ENCODE data around the gene FTL.

DNA sequence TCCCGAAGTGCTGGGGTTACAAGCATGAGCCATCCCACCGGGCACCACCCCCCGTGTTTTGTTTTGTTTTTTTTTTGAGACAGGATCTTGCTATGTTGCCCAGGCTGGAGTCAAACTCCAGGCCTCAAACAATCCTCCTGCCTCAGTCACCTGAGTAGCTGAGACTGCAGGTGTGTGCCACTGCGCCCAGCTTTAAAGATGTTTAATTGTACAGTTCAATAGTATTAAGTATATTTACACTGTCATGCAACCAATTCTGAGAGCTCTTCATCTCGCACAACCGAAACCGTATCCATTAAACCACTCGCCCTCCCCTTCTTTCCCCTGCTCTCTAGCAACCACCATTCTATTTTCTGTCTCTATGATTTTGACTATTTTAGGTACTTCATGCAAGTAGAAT, 49.4 kb upstream of the FTL start:
- TF ChIP-seq, protein P1, sequence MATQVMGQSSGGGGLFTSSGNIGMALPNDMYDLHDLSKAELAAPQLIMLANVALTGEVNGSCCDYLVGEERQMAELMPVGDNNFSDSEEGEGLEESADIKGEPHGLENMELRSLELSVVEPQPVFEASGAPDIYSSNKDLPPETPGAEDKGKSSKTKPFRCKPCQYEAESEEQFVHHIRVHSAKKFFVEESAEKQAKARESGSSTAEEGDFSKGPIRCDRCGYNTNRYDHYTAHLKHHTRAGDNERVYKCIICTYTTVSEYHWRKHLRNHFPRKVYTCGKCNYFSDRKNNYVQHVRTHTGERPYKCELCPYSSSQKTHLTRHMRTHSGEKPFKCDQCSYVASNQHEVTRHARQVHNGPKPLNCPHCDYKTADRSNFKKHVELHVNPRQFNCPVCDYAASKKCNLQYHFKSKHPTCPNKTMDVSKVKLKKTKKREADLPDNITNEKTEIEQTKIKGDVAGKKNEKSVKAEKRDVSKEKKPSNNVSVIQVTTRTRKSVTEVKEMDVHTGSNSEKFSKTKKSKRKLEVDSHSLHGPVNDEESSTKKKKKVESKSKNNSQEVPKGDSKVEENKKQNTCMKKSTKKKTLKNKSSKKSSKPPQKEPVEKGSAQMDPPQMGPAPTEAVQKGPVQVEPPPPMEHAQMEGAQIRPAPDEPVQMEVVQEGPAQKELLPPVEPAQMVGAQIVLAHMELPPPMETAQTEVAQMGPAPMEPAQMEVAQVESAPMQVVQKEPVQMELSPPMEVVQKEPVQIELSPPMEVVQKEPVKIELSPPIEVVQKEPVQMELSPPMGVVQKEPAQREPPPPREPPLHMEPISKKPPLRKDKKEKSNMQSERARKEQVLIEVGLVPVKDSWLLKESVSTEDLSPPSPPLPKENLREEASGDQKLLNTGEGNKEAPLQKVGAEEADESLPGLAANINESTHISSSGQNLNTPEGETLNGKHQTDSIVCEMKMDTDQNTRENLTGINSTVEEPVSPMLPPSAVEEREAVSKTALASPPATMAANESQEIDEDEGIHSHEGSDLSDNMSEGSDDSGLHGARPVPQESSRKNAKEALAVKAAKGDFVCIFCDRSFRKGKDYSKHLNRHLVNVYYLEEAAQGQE (IDR thresholded peaks at IDR 0.05), result no peak
- TF ChIP-seq, protein P2, sequence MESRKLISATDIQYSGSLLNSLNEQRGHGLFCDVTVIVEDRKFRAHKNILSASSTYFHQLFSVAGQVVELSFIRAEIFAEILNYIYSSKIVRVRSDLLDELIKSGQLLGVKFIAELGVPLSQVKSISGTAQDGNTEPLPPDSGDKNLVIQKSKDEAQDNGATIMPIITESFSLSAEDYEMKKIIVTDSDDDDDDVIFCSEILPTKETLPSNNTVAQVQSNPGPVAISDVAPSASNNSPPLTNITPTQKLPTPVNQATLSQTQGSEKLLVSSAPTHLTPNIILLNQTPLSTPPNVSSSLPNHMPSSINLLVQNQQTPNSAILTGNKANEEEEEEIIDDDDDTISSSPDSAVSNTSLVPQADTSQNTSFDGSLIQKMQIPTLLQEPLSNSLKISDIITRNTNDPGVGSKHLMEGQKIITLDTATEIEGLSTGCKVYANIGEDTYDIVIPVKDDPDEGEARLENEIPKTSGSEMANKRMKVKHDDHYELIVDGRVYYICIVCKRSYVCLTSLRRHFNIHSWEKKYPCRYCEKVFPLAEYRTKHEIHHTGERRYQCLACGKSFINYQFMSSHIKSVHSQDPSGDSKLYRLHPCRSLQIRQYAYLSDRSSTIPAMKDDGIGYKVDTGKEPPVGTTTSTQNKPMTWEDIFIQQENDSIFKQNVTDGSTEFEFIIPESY (IDR thresholded peaks at IDR 0.05), result no peak
- no peak for TF ChIP-seq GABPA (IDR thresholded peaks at IDR 0.05 in 1 of 2, conservative IDR thresholded peaks at IDR 0.05 in 1 of 2)
